Activated naive CD4-positive, alpha-beta T cell treated with anti-CD3 and anti-CD28 coated beads, Interleukin-2, amount 50 U/mL, for 24 hours (primary cell): Measurements from ENCODE around the gene FGFRL1.
"Not testable (repeated sequence)": the region's sequence is repeated elsewhere in the genome, so short reads cannot be mapped to it uniquely, and the experiment has no call there.

Experiments used
- H3K27ac Mint-ChIP-seq: one replicate; pipeline ENCODE4 v1.8.0; 2021; ENCODE audit warnings: mild to moderate bottlenecking, mixed read lengths
- H3K27me3 Mint-ChIP-seq: one replicate; pipeline ENCODE4 v1.8.0; 2021; ENCODE audit warnings: mixed read lengths
- H3K36me3 Mint-ChIP-seq: one replicate; pipeline ENCODE4 v1.8.0; 2021; ENCODE audit warnings: mixed read lengths
- H3K4me1 Mint-ChIP-seq: one replicate; pipeline ENCODE4 v1.8.0; 2021; ENCODE audit warnings: mixed read lengths
- H3K4me3 Mint-ChIP-seq: one replicate; pipeline ENCODE4 v1.8.0; 2021; ENCODE audit warnings: mild to moderate bottlenecking, mixed read lengths
- H3K9me3 Mint-ChIP-seq: one replicate; pipeline ENCODE4 v1.8.0; 2021; ENCODE audit warnings: mixed read lengths

The FGFRL1 gene

DNA sequence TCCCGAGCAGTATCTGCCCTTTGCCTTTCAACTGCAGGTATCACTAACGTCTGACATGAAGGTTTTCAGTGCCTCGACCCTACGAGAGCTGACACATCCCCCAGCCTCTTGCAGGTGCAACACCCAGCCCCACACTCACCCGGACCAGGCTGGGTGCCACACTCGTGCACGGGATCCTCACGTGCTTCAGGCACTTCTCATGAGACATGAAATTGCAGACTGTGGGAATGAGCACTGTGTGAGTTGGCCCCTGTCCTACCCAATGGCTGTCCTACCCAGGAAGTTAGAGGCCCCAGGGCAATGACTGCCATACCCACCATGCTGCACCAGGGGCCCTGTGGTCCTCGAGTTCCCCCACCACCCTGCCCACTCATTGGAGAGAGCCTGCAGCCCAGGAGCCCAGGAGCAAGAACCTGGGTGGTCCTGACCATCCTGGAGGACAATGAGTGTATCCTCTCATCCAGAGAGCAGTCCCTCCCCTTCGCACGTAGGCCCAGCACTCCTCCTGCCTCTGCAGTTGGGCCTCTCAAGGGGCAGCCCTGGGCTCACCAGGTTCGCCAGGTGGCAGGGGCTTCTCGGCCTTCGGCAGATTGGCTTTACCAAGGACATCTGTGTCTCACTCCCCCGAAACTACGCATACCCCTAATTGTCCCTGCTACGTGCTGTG, 40.4 kb upstream of the FGFRL1 start:
- Mint-ChIP-seq H3K36me3 (no peaks in the 10 kb centered on the region), H3K27me3 (no peaks in the 10 kb centered on the region), H3K4me3 (no peak overlapping the region), H3K27ac (peak overlapping the region; percentile 65), H3K9me3 (no peaks in the 10 kb centered on the region), H3K4me1 (peaks cover 5% of the 10 kb centered on the region)

DNA sequence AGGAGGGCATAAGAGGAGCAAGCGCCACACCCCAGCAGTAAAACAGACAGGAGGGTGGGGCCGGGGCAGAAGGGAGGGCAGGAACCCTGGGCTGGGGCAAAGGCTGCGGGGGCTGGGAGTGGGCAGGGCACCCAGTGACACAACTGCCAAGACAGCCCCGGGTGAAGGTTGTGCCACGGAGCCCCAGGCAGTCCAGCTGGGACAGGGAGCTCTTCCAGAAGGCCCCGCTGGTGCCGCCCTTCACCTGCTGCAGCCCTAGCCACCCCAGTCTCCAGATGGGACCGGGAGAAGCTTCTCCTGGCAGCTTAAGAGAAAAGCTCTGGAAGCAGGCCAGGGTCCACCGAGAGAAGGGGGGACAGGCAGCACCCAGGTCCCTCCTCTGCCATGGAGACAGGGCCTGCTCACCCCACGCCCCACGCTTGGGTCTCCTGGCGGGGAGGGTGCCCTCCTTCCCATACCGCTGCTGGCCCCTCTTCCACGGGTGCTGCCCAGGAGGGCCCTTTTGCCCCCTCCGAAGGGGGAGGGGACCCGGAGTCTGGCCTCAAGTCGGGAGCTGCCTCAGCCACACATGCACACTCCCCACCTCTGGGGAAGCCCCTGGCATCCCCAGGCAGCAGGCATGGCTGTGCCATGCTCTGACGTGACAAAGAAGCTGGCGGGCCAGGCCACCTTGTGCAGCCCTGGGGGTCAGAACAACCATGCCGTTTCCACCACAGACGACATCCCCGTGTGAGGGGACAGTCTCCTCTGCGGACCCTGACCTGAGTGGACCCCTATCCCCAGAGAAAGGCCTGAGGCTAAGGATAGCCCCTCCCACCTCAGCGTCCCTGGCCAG, 39.5 kb upstream of the FGFRL1 start:
- Mint-ChIP-seq H3K4me1 (peaks cover 5% of the 10 kb centered on the region), H3K27ac (no peak overlapping the region), H3K4me3 (peak overlapping the region; percentile 7), H3K27me3 (no peaks in the 10 kb centered on the region), H3K9me3 (no peaks in the 10 kb centered on the region), H3K36me3 (no peaks in the 10 kb centered on the region)

DNA sequence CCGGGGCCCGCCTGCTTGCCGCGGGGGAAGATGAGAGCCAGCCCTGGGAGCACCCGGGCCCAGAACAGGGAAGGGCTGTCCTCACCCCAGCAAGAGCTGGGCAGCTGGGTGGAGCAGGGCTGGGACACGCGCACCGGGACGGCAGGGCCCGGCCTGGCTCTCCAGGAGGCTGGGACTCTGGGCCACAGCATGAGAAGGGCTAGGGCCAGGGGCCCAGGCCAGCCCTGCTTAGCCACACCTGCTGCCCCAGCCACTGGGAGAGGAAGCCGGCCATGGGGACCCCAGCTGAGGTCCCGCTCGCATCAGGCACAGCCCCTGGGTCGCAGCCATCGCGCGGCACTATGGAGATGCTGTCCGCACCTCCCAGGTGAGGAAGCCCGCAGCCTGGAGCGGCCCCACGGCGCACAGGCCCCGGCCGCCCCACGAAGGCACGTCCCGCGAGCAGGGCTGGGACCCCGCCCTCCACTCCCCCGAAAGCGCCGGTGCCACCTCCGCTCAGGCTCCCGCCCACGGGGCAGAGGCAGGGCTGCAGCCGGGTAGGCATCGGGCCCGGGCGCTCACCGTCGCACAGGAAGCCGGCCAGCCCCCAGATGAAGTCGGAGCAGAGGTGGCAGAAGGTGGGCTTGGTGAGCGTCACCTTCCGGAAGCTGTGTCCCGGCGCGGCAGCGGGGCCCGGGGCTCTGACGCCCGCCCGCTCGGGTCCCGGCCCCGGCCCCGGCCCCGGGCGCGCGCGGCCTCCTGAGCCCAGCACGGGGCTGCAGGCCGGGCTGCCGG, 38.6 kb upstream of the FGFRL1 start:
- H3K36me3 Mint-ChIP-seq: no peaks in the 10 kb centered on the region
- H3K4me3 Mint-ChIP-seq: peak overlapping the region; percentile 36
- H3K27ac Mint-ChIP-seq: no peak overlapping the region
- H3K27me3 Mint-ChIP-seq: no peaks in the 10 kb centered on the region
- no peaks in the 10 kb centered on the region for H3K9me3 Mint-ChIP-seq
- peaks cover 5% of the 10 kb centered on the region for H3K4me1 Mint-ChIP-seq

DNA sequence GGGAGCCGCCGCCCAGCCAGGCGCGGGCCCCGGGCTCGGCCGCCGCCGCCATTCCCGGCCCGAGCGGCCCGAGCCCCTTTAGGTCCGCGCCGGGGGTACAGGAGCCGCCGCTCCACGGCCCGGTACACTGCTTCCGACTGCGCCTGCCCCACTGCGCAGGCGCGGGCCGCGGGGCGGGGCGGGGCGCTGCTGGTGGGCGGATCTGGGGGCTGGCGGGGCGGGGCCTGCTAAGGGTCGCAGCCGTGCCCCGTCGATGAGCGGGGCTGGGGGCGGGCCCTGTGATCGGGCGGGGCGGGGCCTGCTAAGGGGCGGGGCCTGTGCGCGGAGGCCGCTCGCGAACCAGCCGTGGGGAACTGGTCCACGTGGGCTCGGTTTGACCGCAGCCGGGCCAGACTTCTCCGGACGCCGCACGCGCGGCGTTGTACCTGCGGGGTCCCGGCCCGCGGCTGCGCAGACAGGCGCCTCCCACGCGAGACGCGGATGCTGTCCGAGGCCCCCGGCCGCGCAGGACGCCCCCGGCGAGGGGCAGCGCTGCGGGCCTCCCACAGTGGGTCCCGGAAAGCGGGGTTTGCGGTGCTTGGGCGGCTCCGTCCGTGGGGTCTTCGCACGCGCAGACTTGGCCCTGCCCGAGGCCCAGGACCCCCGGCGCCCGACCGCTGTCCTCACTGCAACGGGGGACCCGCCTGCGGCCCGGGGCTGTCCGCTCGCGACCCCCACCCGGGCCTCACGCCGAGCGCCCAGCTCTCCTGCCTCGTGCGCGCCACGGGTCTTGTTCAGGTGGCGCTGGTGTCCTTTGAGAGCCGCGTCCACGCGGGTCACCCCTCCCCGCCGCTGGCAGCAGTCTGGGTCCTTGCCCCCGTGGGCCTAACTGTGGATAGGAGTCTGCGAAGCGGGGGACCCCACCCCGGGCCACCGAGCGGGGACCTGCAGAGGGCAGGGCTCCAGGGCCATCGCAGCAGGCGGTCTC, 37.7 kb upstream of the FGFRL1 start, which contains the start of gene DGKQ:
Gene DGKQ, minus strand, starts transcription at position 139 of the 967 bp plus-strand sequence. Its CDS starts 87 bp downstream, at position 52.
- Mint-ChIP-seq H3K4me3 (peak within 1 kb of the TSS; percentile 49), H3K27ac (no peak within 1 kb of the TSS), H3K27me3 (no peaks in the 10 kb centered on the region), H3K36me3 (no peaks in the 10 kb centered on the region), H3K9me3 (no peaks in the 10 kb centered on the region), H3K4me1 (peaks cover 5% of the 10 kb centered on the region)

DNA sequence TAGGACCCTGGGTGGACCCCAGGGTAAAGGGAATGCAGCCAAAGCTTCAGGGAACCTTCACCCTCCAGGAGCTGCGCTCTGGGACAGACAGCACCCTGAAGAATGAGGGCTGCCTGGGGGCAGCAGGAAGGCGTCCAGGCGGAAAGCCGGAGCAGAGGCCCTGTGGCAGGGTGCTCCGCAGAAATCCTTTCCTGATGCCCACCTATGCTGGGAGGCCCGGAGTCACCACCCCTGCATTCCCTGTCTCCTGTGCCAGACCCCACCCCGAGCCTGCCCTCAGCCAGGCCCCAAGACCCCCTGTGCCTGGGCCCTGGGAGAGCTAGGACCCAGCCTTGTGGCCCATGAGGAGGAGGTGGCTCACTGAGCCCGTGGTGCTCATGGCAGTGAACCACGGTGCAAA, 36.8 kb upstream of the FGFRL1 start:
- Mint-ChIP-seq H3K4me3 (peak overlapping the region; percentile 33), H3K27me3 (no peaks in the 10 kb centered on the region), H3K36me3 (no peaks in the 10 kb centered on the region), H3K27ac (no peak overlapping the region), H3K9me3 (no peaks in the 10 kb centered on the region), H3K4me1 (peaks cover 5% of the 10 kb centered on the region)

- H3K36me3 Mint-ChIP-seq, H3K4me1 Mint-ChIP-seq, H3K27me3 Mint-ChIP-seq, H3K9me3 Mint-ChIP-seq, H3K27ac Mint-ChIP-seq, H3K4me3 Mint-ChIP-seq: not testable (repeated sequence)
Observed at GRCh38 chr4:976016-976415, 35.4 kb upstream of the FGFRL1 start.

GRCh38 chr4:978957-979701, 32.3 kb upstream of the FGFRL1 start:
- H3K27ac Mint-ChIP-seq: no peak overlapping the region

DNA sequence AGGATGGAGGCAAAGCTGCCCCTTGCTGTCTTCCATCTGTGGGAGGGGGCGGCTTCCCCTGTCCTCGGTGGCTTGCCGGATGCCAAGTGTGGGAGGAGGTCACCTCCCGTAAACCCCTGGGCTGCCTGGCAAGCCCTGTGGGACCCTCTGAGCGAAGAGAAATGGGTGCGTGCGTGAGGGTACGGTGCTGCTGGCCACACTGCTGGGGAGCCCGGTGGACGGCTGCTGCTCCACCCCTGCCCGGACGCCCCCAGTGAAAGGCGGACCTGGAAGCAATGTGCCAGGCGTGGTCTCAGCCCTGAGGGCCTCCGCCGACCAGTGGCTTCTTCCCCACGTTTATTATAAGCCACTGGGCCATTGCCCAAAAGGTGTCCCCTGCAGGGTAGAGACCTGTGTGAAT, 29.1 kb upstream of the FGFRL1 start:
- Mint-ChIP-seq H3K9me3 (no peaks in the 10 kb centered on the region), H3K4me1 (peaks cover 23% of the 10 kb centered on the region), H3K4me3 (no peak overlapping the region), H3K27ac (no peak overlapping the region), H3K36me3 (no peaks in the 10 kb centered on the region), H3K27me3 (no peaks in the 10 kb centered on the region)

More at GRCh38 chr4:978957-979701, 32.3 kb upstream of the FGFRL1 start:
- H3K4me3 Mint-ChIP-seq: no peak overlapping the region
- no peaks in the 10 kb centered on the region for H3K27me3 Mint-ChIP-seq
- no peaks in the 10 kb centered on the region for H3K36me3 Mint-ChIP-seq
- H3K4me1 Mint-ChIP-seq: peaks cover under 1% of the 10 kb centered on the region
- no peaks in the 10 kb centered on the region for H3K9me3 Mint-ChIP-seq

GRCh38 chr4:982814-983213, 28.6 kb upstream of the FGFRL1 start:
- peaks cover 23% of the 10 kb centered on the region for H3K4me1 Mint-ChIP-seq
- no peak overlapping the region for H3K27ac Mint-ChIP-seq
- H3K36me3 Mint-ChIP-seq: no peaks in the 10 kb centered on the region
- H3K4me3 Mint-ChIP-seq: no peak overlapping the region
- no peaks in the 10 kb centered on the region for H3K9me3 Mint-ChIP-seq
- no peaks in the 10 kb centered on the region for H3K27me3 Mint-ChIP-seq

DNA sequence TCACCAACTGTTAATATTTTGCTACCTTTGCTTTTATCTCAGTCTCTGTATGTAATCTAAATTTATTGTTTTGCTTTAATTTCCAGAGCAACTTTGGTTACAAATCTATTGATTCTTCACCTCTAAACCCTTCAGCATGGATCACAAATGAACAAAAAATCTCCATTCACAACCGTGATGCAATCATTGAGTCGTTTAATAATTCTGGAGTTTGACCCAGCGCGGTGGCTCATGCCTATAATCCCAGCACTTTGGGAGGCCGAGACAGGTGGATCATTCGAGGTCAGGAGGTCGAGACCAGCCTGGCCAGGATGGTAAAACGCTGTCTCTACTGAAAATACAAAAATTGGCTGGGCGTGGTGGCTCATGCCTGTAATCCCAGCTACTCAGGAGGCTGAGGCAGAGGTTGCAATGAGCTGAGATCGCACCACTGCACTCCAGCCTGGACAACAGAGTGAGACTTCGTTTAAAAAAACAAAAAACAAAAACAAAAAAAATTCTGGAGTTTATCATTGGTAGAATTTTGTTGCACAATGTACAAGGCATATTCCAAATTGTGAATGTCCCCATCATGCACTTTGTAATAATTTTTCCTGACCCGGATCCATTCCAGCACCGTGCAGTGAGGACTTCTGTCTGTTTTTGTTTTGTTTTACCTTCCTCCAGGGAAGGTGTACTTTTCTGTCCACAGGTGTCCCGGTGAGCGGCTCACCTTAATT, 26.9 kb upstream of the FGFRL1 start:
- no peaks in the 10 kb centered on the region for H3K36me3 Mint-ChIP-seq
- no peaks in the 10 kb centered on the region for H3K9me3 Mint-ChIP-seq
- peaks cover 23% of the 10 kb centered on the region for H3K4me1 Mint-ChIP-seq
- H3K4me3 Mint-ChIP-seq: peak overlapping the region; percentile 92
- no peak overlapping the region for H3K27ac Mint-ChIP-seq
- no peaks in the 10 kb centered on the region for H3K27me3 Mint-ChIP-seq

DNA sequence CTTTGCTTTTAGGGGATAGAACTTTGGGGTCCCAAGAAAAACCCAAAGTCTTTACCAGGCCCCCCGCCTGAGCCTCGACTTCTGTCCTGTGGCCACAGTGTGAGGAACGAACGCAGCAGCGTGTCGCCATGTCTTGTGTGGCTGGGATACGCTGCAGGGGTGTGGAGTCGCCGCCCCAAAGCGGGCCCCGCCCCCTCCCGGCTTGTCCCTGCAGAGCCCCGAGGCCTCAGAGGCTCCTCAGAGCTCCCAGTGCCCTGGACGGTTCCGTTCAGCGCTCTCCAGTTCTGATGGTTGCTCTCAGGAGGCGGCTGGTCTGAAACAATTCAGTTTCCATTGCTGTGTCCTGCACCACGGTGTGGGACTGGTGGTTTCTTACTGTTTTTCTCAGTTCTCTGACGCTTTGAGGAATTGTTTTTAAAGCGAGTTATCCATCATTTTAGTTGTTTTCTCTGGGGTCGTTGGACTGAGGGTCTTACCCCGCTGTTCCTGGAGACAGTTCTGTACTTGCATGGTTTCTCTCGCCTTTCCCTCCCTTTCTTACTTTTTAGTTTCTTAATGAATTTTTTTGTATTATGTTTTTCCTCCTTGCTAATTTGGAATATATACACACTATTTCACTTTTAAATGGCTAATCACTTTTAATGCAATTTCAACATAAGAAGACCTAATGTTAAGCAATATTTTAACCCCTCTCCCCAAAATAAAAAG, 26.1 kb upstream of the FGFRL1 start:
- no peaks in the 10 kb centered on the region for H3K27me3 Mint-ChIP-seq

GRCh38 chr4:986428-986878, 25.0 kb upstream of the FGFRL1 start:
- Mint-ChIP-seq H3K27me3 (no peaks in the 10 kb centered on the region), H3K4me3 (peak overlapping the region; percentile 92), H3K9me3 (no peaks in the 10 kb centered on the region), H3K36me3 (no peaks in the 10 kb centered on the region), H3K27ac (peak overlapping the region; percentile 87), H3K4me1 (peaks cover 23% of the 10 kb centered on the region)

More for the DNA sequence above, 26.1 kb upstream of the FGFRL1 start:
- no peaks in the 10 kb centered on the region for H3K9me3 Mint-ChIP-seq
- no peak overlapping the region for H3K27ac Mint-ChIP-seq
- H3K4me1 Mint-ChIP-seq: peaks cover 23% of the 10 kb centered on the region
- no peaks in the 10 kb centered on the region for H3K36me3 Mint-ChIP-seq
- H3K4me3 Mint-ChIP-seq: peak overlapping the region; percentile 92

- Mint-ChIP-seq H3K4me1 (peaks cover 23% of the 10 kb centered on the region), H3K27ac (peak within 1 kb of the TSS; percentile 87), H3K9me3 (no peaks in the 10 kb centered on the region), H3K27me3 (no peaks in the 10 kb centered on the region), H3K4me3 (peak within 1 kb of the TSS; percentile 92), H3K36me3 (no peaks in the 10 kb centered on the region)
Observed at GRCh38 chr4:986879-987623, 24.4 kb upstream of the FGFRL1 start, which contains the start of gene IDUA. Gene IDUA, plus strand, starts transcription at chr4:987044. Its CDS starts 41 bp downstream, at chr4:987085.
